HG03342 (cell line): Measurements from ENCODE around the gene MBLAC2.

Experiments used
- ATAC-seq: cut with Tn5 transposase; IDR thresholded peaks from one replicate; pipeline ENCODE4 v1.9.1; 2021; ENCODE audit warnings: mild to moderate bottlenecking, moderate library complexity; ENCODE audit not compliant: unreplicated experiment

The MBLAC2 gene

GRCh38 chr5:90474235-90475107 is at the start of gene MBLAC2, which contains the start of gene POLR3G:
MBLAC2 (minus strand) TSS chr5:90474771; CDS start chr5:90474292, 479 bp downstream.
POLR3G (plus strand) TSS chr5:90474864; CDS start chr5:90485568, 10,704 bp downstream.
- peak; percentile 85 for ATAC-seq

DNA sequence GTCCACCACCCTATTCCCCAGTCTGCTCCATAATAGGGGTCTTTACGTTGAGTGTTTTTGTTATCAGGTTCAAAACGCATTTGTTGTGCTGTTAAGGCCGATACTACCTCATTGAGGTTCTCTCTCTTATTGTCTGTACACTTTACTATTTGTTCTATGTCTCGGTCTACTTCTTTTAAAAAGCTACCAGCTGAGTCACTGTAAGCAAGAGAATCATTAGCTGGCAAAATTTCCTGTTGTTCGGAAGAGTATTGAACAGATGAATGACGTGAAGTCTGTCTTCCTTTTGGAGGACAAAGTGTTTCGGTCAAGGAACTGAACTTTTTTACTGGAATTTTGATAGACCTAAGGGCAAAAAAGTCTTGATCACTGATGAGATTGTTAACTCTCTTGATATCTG is 44.5 kb upstream of the MBLAC2 start:
- ATAC-seq: no peak

DNA sequence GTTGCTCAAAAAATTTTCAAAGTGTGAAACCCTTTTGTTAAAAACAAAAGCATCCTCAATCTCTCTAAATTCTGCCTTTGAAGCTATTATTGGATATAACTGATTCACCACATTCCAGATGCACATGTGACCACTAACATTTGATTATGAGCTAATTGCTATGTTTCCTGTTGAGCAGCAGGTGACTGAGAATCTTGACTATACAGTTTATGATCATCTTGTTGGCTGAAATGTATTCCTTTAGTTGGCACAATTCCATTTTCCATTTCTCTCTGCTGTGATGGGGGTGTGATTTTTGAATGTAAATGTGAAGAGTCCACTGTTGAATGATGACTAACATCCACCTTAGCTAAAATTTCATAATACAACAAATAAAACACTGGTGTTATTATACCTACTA is 44.1 kb upstream of the MBLAC2 start:
- no peak for ATAC-seq

DNA sequence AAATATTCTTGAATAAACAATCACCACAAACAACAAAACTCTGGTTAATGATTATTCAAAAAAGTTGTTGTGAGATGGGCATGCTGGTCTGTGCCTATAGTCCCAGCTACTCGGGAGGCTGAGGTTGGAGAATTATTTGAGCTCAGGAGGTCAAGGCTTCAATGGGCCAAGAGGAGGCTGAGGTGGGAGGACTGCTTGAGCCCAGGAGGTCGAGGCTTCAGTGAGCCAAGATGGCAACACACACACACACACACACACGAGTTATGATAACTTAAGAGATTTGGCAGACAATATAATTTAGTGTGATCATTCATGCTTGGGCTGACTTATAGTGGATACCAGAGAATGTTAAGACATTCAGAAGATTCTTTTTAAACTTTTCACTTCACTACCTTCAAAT is 39.9 kb upstream of the MBLAC2 start:
- ATAC-seq: no peak

GRCh38 chr5:90510438-90510837 is 35.9 kb upstream of the MBLAC2 start:
- no peak for ATAC-seq

- no peak for ATAC-seq
Measured at GRCh38 chr5:90506221-90506620, 31.6 kb upstream of the MBLAC2 start.

DNA sequence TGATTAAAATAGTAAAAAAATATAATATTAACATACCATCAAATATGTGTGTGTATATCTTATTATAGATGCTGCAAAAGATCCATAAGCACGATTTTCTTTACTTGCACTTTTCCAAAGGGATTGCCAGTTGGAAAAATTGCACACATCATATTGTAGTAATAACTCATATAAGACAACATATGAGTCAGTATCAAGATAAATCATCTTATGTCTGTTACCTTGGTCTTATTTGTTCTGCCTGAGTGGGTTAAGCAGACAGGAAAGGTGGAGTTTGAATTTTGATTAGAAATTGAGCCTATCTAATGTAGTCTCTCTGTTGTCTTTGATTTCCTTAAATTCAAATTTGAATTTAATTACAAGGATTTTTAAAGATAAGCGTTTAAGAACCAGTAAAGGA is 30.2 kb upstream of the MBLAC2 start:
- no peak for ATAC-seq

GRCh38 chr5:90503596-90503995 is 29.0 kb upstream of the MBLAC2 start:
- no peak for ATAC-seq

GRCh38 chr5:90495146-90495545 is 20.6 kb upstream of the MBLAC2 start:
- no peak for ATAC-seq

GRCh38 chr5:90494043-90494442 is 19.5 kb upstream of the MBLAC2 start:
- ATAC-seq: no peak

DNA sequence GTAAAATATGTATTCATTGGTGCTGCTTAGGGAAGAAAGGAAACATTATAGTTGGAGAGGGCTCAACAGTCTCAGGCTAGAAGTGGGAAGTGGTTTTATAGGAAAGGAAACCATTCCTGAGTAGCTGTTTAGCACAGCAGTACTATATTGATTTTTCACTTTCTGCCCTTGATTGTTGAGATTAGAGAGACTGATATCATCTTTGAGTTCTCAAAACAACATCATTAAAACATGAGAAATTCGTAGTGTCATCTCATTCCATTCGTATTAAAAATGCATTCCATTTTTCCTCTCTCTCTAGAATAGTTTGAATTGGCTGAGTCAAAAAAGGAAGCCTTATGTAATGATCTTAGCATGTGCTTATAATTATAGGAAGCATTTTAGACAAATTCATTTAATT is 14.2 kb upstream of the MBLAC2 start:
- no peak for ATAC-seq

DNA sequence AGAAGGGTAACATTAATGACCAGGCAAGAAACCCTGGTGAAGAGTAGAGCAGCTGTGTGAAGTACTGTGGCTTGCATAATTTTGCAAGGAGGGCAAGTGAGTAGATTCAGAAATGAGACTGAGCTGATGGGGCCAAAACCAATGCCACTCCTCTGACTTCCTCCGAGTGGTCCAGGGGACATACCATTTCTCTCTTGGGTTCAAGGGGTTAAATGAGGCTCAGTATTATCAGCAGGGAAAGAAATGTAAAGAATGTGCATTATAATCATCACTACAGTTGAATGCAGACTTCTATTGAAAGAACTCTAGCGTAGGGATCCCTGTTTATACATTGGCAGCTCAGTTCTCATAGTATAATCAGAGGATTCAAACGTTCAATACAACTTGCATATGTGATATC is 10.0 kb upstream of the MBLAC2 start:
- no peak for ATAC-seq

DNA sequence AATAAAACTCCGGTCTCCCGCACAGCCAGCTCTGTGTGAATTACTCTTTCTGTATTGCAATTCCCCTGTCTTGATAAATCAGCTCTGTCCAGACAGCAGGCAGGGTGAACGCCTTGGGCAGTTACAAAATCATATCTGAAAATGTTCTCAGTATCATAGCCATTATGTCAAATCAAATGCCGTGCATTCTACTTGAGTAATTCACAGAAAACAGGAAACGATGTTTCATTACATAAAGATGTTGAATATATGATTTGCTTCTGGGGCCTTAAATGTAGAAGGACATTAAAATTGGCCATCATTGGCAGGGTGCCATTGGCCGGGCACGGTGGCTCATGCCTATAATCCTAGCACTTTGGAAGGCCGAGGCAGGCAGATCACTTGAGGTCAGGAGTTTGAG is 8.6 kb upstream of the MBLAC2 start:
- no peak for ATAC-seq

DNA sequence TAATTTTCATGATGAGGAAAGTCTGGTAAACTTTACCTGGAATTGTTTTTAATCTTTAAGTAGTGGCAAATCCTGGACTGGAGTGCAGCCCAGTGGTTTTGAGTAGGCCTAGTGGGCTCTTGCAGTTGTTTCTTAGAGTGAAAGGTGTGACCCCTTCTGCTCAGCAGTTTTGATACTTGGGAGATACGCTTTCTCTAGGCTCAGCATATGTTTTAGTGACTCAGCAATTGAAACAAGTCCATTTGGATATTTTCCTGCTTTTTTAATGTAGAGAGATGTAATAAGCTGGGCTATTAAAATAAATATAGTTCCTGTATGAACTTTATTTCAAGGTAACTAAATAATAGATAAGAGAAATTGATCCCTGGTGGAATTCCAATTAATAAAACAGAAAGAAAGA is 6.1 kb upstream of the MBLAC2 start:
- ATAC-seq: no peak

DNA sequence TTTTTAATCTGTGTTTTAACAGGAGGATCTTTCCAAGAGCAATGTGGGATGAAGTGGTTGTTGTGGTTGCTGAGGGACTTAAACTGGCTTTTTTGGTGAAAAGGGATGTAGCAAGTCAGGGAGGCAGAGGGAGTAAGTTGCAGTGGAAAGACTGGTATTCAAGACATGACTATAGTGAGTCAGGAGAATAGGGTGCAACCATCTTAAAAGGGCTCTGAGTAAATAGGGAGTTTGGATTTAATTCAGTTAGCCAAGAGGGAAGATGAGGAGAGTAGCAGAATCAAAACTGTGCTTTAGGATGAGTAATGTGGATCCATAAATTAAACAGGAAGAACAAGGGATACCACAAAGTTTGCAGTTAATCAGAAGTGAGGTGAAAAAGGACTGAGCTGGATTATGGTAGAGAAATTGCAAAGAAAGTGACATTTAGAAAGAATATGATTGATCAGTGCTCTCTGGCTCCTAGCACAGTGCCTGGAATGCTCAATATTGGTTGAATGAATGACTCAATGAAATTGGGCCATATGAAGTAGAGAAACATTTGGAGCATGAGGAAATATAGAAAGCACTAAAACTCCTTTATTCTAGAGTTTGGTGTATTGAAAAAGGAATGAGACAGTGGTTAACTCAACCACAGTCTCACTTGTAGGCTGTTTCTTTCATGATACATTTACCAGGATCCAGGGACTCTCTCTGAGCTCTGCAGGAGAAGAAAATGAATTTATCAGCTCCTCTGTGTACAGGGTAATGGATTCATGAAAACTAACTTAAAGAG is 5.2 kb upstream of the MBLAC2 start:
- no peak for ATAC-seq

DNA sequence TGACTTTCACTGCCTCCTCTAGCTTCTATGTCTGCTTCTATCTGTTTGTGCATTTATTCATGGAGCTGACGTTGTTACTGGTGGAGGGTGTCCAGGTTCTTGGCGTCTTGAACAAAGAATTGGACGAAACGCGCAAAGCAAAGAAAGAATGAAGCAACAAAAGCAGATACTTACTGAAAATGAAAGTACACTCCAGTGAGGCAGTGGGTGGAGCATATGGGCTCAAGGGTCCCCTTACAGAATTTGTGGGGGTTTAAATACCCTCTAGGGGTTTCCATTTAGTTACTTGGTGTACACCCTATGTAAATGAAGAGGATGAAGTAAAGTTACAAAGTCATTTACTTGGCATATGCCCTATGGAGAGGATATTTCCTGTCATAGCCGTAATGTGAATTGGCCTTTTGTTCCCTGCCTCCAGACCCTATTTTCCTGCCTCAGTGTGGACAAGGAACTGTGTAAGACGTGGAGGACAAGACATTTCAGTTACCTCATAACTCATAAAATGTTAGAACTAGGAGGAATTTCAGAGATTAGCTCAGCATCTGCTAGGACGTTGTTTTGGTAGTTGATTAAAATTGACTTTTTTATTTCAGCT is 3.1 kb upstream of the MBLAC2 start:
- no peak for ATAC-seq

DNA sequence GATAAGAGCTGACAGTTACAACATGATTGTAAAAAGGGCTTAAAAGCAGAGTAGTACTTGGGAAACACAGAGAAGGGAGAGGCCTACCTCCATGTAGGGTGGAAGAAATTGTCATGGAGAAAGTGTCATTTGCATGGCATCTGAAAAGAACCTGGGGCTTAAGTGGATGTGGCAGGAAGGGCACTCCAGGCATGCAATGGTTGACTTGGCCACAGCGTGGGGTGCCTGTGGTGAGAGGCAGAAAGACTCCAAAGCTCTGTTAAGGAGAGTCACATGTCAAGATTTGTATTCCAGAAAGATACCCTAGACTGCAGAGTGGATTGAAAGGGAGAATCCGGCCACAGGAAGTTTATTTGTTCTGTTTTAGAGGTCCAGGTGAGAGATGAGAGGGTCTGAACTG is 2.5 kb upstream of the MBLAC2 start:
- ATAC-seq: no peak

- no peak for ATAC-seq
Measured at GRCh38 chr5:90476391-90476790, 1.8 kb upstream of the MBLAC2 start.

GRCh38 chr5:90475436-90475980 is 937 bp upstream of the MBLAC2 start:
- no peak for ATAC-seq

- peak; percentile 10 for ATAC-seq
Measured at GRCh38 chr5:90473396-90474234, 956 bp downstream of the MBLAC2 start.
